ENCODE results near the gene TIGD1.

The TIGD1 gene

DNA sequence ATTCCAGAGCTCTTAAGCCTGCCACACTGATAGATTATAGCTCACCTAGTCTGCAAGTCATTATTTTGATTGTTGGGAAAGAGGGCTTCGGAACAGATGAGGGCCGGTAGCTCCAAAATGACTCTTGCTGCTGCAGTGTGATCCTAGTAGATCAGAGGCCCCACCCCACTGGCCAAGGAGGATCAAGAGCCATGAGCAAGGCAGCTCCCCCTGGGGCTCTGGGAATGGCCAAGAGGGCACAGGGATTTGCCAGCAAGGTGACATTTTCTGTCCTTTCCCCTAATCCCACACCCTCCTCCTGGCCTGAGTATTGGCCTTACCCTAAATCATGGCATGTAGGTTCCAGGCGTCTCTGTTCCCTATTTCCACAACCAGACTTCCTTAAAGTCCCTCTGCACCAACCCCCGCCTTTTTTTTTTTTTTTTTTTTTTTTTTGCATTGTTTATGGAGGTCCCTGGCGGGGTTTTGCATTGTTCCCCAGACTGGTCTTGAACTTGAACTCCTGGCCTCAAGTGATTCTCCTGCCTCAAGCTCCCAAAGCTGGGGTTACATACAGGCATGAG is 36.7 kb upstream of the TIGD1 start:
- H3K9me3 ChIP-seq (ENCODE audit: control insufficient read depth, low read length): no peaks in the 10 kb centered on the region
- H3K18ac ChIP-seq (ENCODE audit: low read depth in 1 of 2, low read length in 2 of 2): no peak overlapping the region
- H4K8ac ChIP-seq (ENCODE audit: low read length): no peak overlapping the region
- H3K4me3 ChIP-seq (ENCODE audit: insufficient read depth in 1 of 2, low read depth in 1 of 2, low read length in 2 of 2): no peak overlapping the region
- no peak overlapping the region for H3K4ac ChIP-seq (ENCODE audit: low read depth in 1 of 2, low read length in 2 of 2)
- no peaks in the 10 kb centered on the region for H3K4me1 ChIP-seq (ENCODE audit: control insufficient read depth, insufficient read depth, low read depth, low read length)
- no peak for DNase-seq
- H2AFZ ChIP-seq (ENCODE audit: low read depth, low read length): no peak overlapping the region
- no peak overlapping the region for H2BK12ac ChIP-seq (ENCODE audit: low read length in 2 of 2)
- no peak overlapping the region for H3K23ac ChIP-seq (ENCODE audit: low read length in 2 of 2)
- H2BK5ac ChIP-seq (ENCODE audit: low read depth, low read length, poor library complexity, severe bottlenecking): no peak overlapping the region
- no peaks in the 10 kb centered on the region for H3K27me3 ChIP-seq (ENCODE audit: control insufficient read depth in 1 of 2, insufficient read depth in 1 of 2, low read length in 2 of 2)
- no peak overlapping the region for H3K9ac ChIP-seq (ENCODE audit: low read length)
- 89% methylated on average over 4 of the region's 5 CpGs for WGBS
- no peak overlapping the region for H3K27ac ChIP-seq (ENCODE audit: low read length, poor library complexity, severe bottlenecking)
- H3K4me2 ChIP-seq (ENCODE audit: low read length, poor library complexity, severe bottlenecking): no peak overlapping the region
- no peak overlapping the region for H2BK15ac ChIP-seq (ENCODE audit: low read depth, poor library complexity, severe bottlenecking)
- peaks cover 4 to 27% of the 10 kb centered on the region in 2 experiments for H3K36me3 ChIP-seq (ENCODE audit: control insufficient read depth in 1 of 2, insufficient read depth in 2 of 2, low read depth in 1 of 2, low read length in 2 of 2)
- no peak overlapping the region for H2AK5ac ChIP-seq (ENCODE audit: low read length, severe bottlenecking)
- H4K91ac ChIP-seq (ENCODE audit: low read length): no peak overlapping the region
- no peaks in the 10 kb centered on the region for H3K79me1 ChIP-seq (replicated peaks; ENCODE audit: low read length, poor library complexity, severe bottlenecking)
- H2BK120ac ChIP-seq (ENCODE audit: low read depth, low read length): no peak overlapping the region
- H3K14ac ChIP-seq (ENCODE audit: low read length in 2 of 2): no peak overlapping the region

- H2BK5ac ChIP-seq (ENCODE audit: low read depth, low read length, poor library complexity, severe bottlenecking): no peak overlapping the region
Measured at GRCh38 chr2:232584238-232584637, 33.9 kb upstream of the TIGD1 start.

DNA sequence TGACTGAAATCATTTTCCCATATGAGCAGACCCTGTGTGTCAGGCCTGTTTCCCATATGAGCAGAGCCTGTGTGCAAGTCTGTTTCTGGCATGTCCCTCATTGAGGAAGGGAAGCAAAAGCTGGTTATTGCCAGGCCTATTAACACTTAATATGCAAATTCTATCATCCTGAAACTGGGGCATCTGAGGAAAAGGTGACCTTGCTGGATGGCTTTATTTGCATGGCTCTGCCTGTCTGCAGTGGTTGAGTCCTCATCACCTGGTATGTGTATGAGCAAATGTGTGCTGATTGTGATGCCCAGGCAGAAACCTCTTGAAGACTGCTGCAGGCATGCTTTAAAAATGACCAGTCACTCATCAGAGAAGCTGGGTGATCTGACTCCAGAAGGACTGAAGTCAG is 31.4 kb upstream of the TIGD1 start:
- Histone ChIP-seq H3K4me2 (ENCODE audit: low read length, poor library complexity, severe bottlenecking) (no peak overlapping the region), H3K4ac (ENCODE audit: low read depth in 1 of 2, low read length in 2 of 2) (no peak overlapping the region), H3K9me3 (ENCODE audit: control insufficient read depth, low read length) (no peaks in the 10 kb centered on the region), H2AK5ac (ENCODE audit: low read length, severe bottlenecking) (no peak overlapping the region), H3K9ac (ENCODE audit: low read length) (no peak overlapping the region), H2AFZ (ENCODE audit: low read depth, low read length) (no peak overlapping the region), H3K27ac (ENCODE audit: low read length, poor library complexity, severe bottlenecking) (no peak overlapping the region), H3K79me1 (replicated peaks; ENCODE audit: low read length, poor library complexity, severe bottlenecking) (no peaks in the 10 kb centered on the region), H2BK15ac (ENCODE audit: low read depth, poor library complexity, severe bottlenecking) (no peak overlapping the region), H3K14ac (ENCODE audit: low read length in 2 of 2) (no peak overlapping the region), H4K8ac (ENCODE audit: low read length) (no peak overlapping the region), H3K36me3 (ENCODE audit: control insufficient read depth in 1 of 2, insufficient read depth in 2 of 2, low read depth in 1 of 2, low read length in 2 of 2) (peaks cover 10 to 68% of the 10 kb centered on the region in 2 experiments), H2BK120ac (ENCODE audit: low read depth, low read length) (no peak overlapping the region), H3K23ac (ENCODE audit: low read length in 2 of 2) (no peak overlapping the region), H3K4me3 (ENCODE audit: insufficient read depth in 1 of 2, low read depth in 1 of 2, low read length in 2 of 2) (no peak overlapping the region), H2BK12ac (ENCODE audit: low read length in 2 of 2) (no peak overlapping the region), H3K27me3 (ENCODE audit: control insufficient read depth in 1 of 2, insufficient read depth in 1 of 2, low read length in 2 of 2) (no peaks in the 10 kb centered on the region), H3K4me1 (ENCODE audit: control insufficient read depth, insufficient read depth, low read depth, low read length) (no peaks in the 10 kb centered on the region), H2BK5ac (ENCODE audit: low read depth, low read length, poor library complexity, severe bottlenecking) (no peak overlapping the region), H3K18ac (ENCODE audit: low read depth in 1 of 2, low read length in 2 of 2) (no peak overlapping the region), H4K91ac (ENCODE audit: low read length) (no peak overlapping the region)
- DNase-seq: no peak

More at GRCh38 chr2:232584238-232584637, 33.9 kb upstream of the TIGD1 start:
- H2BK12ac ChIP-seq (ENCODE audit: low read length in 2 of 2): no peak overlapping the region
- no peak overlapping the region for H4K8ac ChIP-seq (ENCODE audit: low read length)
- no peaks in the 10 kb centered on the region for H3K4me1 ChIP-seq (ENCODE audit: control insufficient read depth, insufficient read depth, low read depth, low read length)
- H2AFZ ChIP-seq (ENCODE audit: low read depth, low read length): no peak overlapping the region
- H4K91ac ChIP-seq (ENCODE audit: low read length): no peak overlapping the region
- no peak overlapping the region for H2BK15ac ChIP-seq (ENCODE audit: low read depth, poor library complexity, severe bottlenecking)
- WGBS: 92% methylated on average over 5 of the region's 6 CpGs
- H3K18ac ChIP-seq (ENCODE audit: low read depth in 1 of 2, low read length in 2 of 2): no peak overlapping the region
- no peak overlapping the region for H3K23ac ChIP-seq (ENCODE audit: low read length in 2 of 2)
- no peak overlapping the region for H3K4me2 ChIP-seq (ENCODE audit: low read length, poor library complexity, severe bottlenecking)
- H3K36me3 ChIP-seq (ENCODE audit: control insufficient read depth in 1 of 2, insufficient read depth in 2 of 2, low read depth in 1 of 2, low read length in 2 of 2): peaks cover 10 to 55% of the 10 kb centered on the region in 2 experiments
- no peaks in the 10 kb centered on the region for H3K27me3 ChIP-seq (ENCODE audit: control insufficient read depth in 1 of 2, insufficient read depth in 1 of 2, low read length in 2 of 2)
- no peak overlapping the region for H3K27ac ChIP-seq (ENCODE audit: low read length, poor library complexity, severe bottlenecking)
- no peak overlapping the region for H3K9ac ChIP-seq (ENCODE audit: low read length)
- H2BK120ac ChIP-seq (ENCODE audit: low read depth, low read length): no peak overlapping the region
- H3K4ac ChIP-seq (ENCODE audit: low read depth in 1 of 2, low read length in 2 of 2): no peak overlapping the region
- H3K14ac ChIP-seq (ENCODE audit: low read length in 2 of 2): no peak overlapping the region
- no peak overlapping the region for H3K4me3 ChIP-seq (ENCODE audit: insufficient read depth in 1 of 2, low read depth in 1 of 2, low read length in 2 of 2)
- DNase-seq: no peak
- no peaks in the 10 kb centered on the region for H3K9me3 ChIP-seq (ENCODE audit: control insufficient read depth, low read length)
- H3K79me1 ChIP-seq (replicated peaks; ENCODE audit: low read length, poor library complexity, severe bottlenecking): no peaks in the 10 kb centered on the region
- H2AK5ac ChIP-seq (ENCODE audit: low read length, severe bottlenecking): no peak overlapping the region

DNA sequence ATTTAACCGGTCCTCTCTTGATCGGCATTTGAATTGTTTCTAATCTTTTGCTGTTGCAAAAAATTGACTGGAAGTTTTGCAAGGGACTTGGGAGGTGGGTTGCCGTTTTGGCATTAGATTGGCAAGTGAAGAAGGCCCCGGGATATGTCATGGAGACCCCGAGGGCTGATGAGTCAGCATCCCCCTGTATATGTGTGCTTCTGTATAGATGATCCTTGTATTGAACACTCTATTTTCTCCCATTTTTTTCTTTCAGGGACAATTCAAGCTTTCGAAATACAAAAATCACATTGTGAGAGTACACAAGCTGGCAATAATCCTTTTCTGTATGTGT is 30.3 kb upstream of the TIGD1 start:
- H3K4me1 ChIP-seq (ENCODE audit: control insufficient read depth, insufficient read depth, low read depth, low read length): no peaks in the 10 kb centered on the region
- no peaks in the 10 kb centered on the region for H3K27me3 ChIP-seq (ENCODE audit: control insufficient read depth in 1 of 2, insufficient read depth in 1 of 2, low read length in 2 of 2)
- 94% methylated on average over 3 of the region's 6 CpGs for WGBS
- H2BK12ac ChIP-seq (ENCODE audit: low read length in 2 of 2): no peak overlapping the region
- no peak overlapping the region for H3K4ac ChIP-seq (ENCODE audit: low read depth in 1 of 2, low read length in 2 of 2)
- no peaks in the 10 kb centered on the region for H3K9me3 ChIP-seq (ENCODE audit: control insufficient read depth, low read length)
- no peak overlapping the region for H3K23ac ChIP-seq (ENCODE audit: low read length in 2 of 2)
- no peak overlapping the region for H2BK5ac ChIP-seq (ENCODE audit: low read depth, low read length, poor library complexity, severe bottlenecking)
- no peak overlapping the region for H3K14ac ChIP-seq (ENCODE audit: low read length in 2 of 2)
- no peak overlapping the region for H3K27ac ChIP-seq (ENCODE audit: low read length, poor library complexity, severe bottlenecking)
- H3K4me2 ChIP-seq (ENCODE audit: low read length, poor library complexity, severe bottlenecking): no peak overlapping the region
- no peak overlapping the region for H4K91ac ChIP-seq (ENCODE audit: low read length)
- no peak overlapping the region for H2AFZ ChIP-seq (ENCODE audit: low read depth, low read length)
- DNase-seq: no peak
- no peak overlapping the region for H3K18ac ChIP-seq (ENCODE audit: low read depth in 1 of 2, low read length in 2 of 2)
- no peak overlapping the region for H4K8ac ChIP-seq (ENCODE audit: low read length)
- H3K36me3 ChIP-seq (ENCODE audit: control insufficient read depth in 1 of 2, insufficient read depth in 2 of 2, low read depth in 1 of 2, low read length in 2 of 2): peaks cover 10 to 68% of the 10 kb centered on the region in 2 experiments
- H2AK5ac ChIP-seq (ENCODE audit: low read length, severe bottlenecking): no peak overlapping the region
- no peak overlapping the region for H2BK120ac ChIP-seq (ENCODE audit: low read depth, low read length)
- no peaks in the 10 kb centered on the region for H3K79me1 ChIP-seq (replicated peaks; ENCODE audit: low read length, poor library complexity, severe bottlenecking)
- no peak overlapping the region for H3K4me3 ChIP-seq (ENCODE audit: insufficient read depth in 1 of 2, low read depth in 1 of 2, low read length in 2 of 2)
- H2BK15ac ChIP-seq (ENCODE audit: low read depth, poor library complexity, severe bottlenecking): no peak overlapping the region
- no peak overlapping the region for H3K9ac ChIP-seq (ENCODE audit: low read length)

Data from mesenchymal stem cell (in vitro differentiated cells and primary cell).